ENCODE data around the gene NHEJ1. TPM values are rescaled to one million over a fixed set of nuclear protein-coding genes. Genes with fewer than 3 reads are reported as not detected.

Gene NHEJ1
- total and polyA plus RNA-seq, 2 of the 13 experiments (the other 11 are each of a cell fraction or from before 2014, with no cell fraction given), result 30.0 to 30.7 TPM

GRCh38 chr2:219207884-219208740 lies 47.5 kb upstream of the NHEJ1 start (continued):
- peak; percentile 88 for TF ChIP-seq RXRB (CRISPR knock-in tag; IDR thresholded peaks at IDR 0.05; ENCODE audit: borderline replicate concordance)
- no peak for TF ChIP-seq U2AF1 (optimal IDR thresholded peaks at IDR 0.05; ENCODE audit: low read depth, low read length)
- peak; percentile 35; the same call in 1 of the 2 replicates for TF ChIP-seq ZNF746 (CRISPR knock-in tag; IDR thresholded peaks at IDR 0.05)
- peak; percentile 86 for TF ChIP-seq ZNF556 (CRISPR knock-in tag; IDR thresholded peaks at IDR 0.05; ENCODE audit: borderline replicate concordance)
- TF ChIP-seq ZNF558 (CRISPR knock-in tag; IDR thresholded peaks at IDR 0.05; ENCODE audit: borderline replicate concordance), result no peak
- TF ChIP-seq IRF1 (CRISPR knock-in tag; IDR thresholded peaks at IDR 0.05; ENCODE audit: low read depth), result no peak
- TF ChIP-seq ZNF614 (CRISPR knock-in tag; IDR thresholded peaks at IDR 0.05; ENCODE audit: borderline replicate concordance), result no peak; the same call in 1 of the 2 replicates
- no peak for TF ChIP-seq ZNF24 (IDR thresholded peaks at IDR 0.05)
- peak; percentile 42; the same call in 1 of the 2 replicates for TF ChIP-seq ZBED4 (CRISPR knock-in tag; IDR thresholded peaks at IDR 0.05; ENCODE audit: borderline replicate concordance)
- TF ChIP-seq ZNF17 (CRISPR knock-in tag; IDR thresholded peaks at IDR 0.05), result no peak
- no peak; the same call in 1 of the 2 replicates for TF ChIP-seq ZNF274 (CRISPR knock-in tag; IDR thresholded peaks at IDR 0.05)
- TF ChIP-seq ZBTB21 (CRISPR knock-in tag; IDR thresholded peaks at IDR 0.05), result no peak
- 0 out of 2 replicates have a peak, but pooled peaks have one; percentile 36 for TF ChIP-seq WIZ (CRISPR knock-in tag; IDR thresholded peaks at IDR 0.05)
- peak; percentile 77 for TF ChIP-seq TEAD3 (CRISPR knock-in tag; optimal IDR thresholded peaks at IDR 0.05; ENCODE audit: borderline replicate concordance)

Data from HepG2 (cell line).